Activated CD8-positive, alpha-beta memory T cell treated with anti-CD3 and anti-CD28 coated beads for 36 hours (primary cell): ENCODE results near the gene FAM219A. TPM values are rescaled to one million over a fixed set of nuclear protein-coding genes. Genes with fewer than 3 reads are reported as not detected.

Source experiments
- CTCF ChIA-PET: fragments of 350-600 bp; sonication (Branson Sonifier 250); formaldehyde crosslinking; loops from one replicate; lab custom pipeline; 2021; ENCODE audit warnings: antibody characterized with exemption; lab: Charles Lee
- POLR2A ChIA-PET: fragments of 350-600 bp; sonication (Branson Sonifier 250); formaldehyde crosslinking; loops from one replicate; lab custom pipeline; 2021; ENCODE audit warnings: antibody characterized with exemption; lab: Charles Lee
- total RNA-seq, 2 experiments: library from RNA; stranded (reverse); gene quantifications; one replicate each; pipeline ENCODE4 v1.2.3, GENCODE V29; 2021

The FAM219A gene, protein sequence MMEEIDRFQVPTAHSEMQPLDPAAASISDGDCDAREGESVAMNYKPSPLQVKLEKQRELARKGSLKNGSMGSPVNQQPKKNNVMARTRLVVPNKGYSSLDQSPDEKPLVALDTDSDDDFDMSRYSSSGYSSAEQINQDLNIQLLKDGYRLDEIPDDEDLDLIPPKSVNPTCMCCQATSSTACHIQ
- total RNA-seq = 1 to 10 TPM; 8.4 to 8.7 TPM

DNA sequence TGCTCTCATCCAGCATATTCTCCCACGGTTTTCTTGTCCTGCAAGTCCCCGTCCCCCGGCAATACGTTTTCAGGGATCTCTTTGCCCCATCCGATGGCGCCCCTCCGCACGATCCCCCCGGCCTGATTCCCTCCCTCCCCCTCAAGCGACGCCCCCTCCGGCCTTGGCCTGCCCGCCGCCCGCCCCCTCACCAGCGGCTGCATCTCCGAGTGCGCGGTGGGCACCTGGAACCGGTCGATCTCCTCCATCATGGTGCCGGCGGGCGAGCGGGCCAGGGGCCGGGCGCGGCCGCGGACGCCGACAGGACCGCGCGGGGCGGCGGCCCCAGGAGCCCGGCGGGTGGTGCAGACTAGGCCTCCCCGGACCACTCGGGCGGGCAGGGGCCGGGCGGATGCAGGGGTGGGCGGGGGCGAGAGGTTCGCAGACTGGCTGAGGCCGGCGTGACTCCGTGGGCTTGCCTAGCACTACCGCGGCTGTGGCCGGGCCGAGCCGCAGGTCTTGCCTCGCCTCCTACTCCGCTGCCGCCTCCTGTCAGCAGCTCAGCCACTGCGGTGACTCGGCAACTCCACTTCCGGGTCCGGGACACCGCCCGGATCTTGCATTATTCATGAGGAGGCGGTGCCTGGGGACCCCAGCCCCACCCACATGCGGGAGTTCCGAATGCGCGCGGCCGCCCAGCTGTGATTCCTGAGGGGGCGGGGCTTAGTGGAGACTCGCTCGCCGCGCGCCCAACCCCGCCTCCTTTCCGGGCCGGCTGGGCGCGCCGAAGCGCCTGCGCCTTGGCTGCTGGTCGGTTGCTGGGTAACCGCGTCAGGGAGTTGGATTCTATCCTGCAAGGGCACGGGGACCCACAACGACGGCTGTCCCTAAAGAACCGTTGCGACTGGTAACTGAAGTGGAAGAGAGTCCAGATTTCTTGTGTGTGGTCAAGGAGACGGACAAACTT, at the start of gene FAM219A, which contains the start of gene DNAI1:
Gene FAM219A, minus strand, starts transcription at position 558 of the 946 bp plus-strand sequence. Its CDS starts 307 bp downstream, at position 251.
Gene DNAI1, plus strand, starts transcription at position 793 of the 946 bp plus-strand sequence. CDS start 201 bp downstream, outside the sequence.
- ChIA-PET POLR2A (interaction anchor here (0.6 kb wide), 1 partner anchor 640 kb away, joined by 11 read pairs; no protein-coding TSS in a partner anchor), CTCF (interaction anchor here (1.3 kb wide), 1 partner anchor 79 kb away, joined by 3 read pairs; no protein-coding TSS in a partner anchor)

DNA sequence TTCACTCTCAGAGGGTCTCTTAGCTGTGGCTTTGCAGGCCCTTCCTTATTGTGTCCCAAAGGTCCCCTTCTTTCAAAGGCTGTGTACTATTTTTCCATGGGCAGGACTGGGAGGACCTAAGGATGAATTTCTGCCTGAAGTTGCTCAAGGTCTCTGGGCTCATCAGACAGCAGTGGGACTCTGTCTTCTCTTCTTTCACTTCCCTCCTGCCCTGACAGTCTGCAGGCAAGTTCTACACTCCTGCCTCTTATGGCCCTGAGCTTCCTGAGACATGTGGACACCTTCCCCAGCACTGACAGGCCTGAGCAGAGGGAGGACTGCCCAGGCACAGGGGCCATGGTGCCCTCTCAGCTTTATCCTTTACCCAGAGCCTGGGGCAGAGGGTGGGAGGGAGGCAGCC, 49.6 kb upstream of the FAM219A start:
- ChIA-PET POLR2A (no interaction called here), CTCF (no interaction called here)

DNA sequence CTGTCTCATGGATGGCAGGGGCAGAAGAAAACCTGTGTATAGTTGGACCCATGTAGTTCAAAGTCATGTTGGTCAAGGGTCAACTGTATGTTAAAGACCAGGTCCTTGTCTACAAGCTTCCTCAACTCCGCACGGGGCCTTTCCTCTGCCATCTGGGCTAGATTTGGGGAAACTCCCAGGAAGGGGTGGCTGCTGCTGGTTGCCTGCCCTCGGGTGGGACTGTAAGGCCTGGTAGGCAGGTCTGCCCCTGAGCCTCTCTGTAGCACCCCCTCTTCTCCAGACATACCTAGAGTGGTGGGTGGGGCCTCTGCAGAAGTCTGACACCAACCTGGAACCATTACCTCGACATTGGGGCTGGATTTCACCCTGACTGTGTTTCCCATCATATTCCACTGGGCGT, 49.2 kb upstream of the FAM219A start:
- POLR2A ChIA-PET = no interaction called here
- CTCF ChIA-PET = interaction anchor here (1.5 kb wide), 1 partner anchor 104 kb away, joined by 3 read pairs; no protein-coding TSS in a partner anchor

DNA sequence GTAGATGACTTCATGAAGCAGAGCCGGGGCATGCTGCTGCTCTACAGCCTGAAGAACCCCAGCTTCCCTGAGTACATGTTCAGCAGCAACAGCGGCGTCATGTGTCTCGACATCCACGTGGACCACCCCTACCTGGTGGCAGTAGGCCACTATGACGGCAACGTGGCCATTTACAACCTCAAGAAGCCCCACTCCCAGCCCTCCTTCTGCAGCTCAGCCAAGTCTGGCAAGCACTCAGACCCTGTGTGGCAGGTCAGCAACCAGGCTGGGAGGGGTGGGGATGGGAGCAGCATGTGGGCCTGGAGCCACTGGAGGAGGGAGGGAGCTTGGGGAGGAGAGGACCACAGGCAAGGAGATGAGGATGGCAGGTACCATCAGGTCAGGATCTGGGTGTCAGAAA, 48.3 kb upstream of the FAM219A start:
- POLR2A ChIA-PET = no interaction called here
- CTCF ChIA-PET = interaction anchor here (1.5 kb wide), 1 partner anchor 103 kb away, joined by 3 read pairs; no protein-coding TSS in a partner anchor

DNA sequence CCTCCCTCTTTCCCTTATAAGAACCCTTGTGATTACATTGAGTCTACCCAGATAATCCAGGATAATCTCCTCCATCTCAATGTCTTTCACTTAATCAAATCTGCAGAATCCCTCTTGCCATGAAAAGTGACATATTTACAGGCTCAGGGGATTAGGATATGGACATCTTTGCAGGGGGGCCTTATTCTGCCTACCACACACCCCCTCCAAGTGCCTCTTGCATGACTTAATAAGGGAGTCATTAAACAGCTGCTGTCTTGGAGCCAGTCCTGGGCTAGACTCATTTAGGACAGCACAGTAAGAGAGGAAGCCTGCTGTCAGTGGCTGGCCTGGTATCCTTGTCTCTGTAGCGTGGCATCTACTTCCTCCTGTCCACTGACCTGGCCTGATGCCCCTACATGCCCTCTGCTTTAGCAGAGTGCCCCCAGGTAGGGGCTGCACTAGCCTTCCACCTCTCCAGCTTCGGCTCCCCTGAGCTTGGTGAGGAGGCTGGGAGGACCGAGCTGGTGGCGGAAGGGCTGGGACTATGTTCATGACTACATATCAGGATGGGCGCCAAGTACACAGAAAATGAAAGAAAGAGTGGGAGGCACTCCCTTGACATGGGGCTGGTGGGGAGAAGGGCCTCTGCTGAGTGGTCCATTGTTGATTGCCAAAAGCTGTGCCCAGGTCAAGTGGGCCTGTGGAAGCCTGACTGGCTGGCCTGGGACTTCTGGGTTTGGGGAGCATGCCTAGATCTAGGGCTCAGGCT, 47.2 kb upstream of the FAM219A start:
- CTCF ChIA-PET = interaction anchor here (0.7 kb wide), 1 partner anchor 43 kb away, joined by 3 read pairs; no protein-coding TSS in a partner anchor
- POLR2A ChIA-PET = no interaction called here

DNA sequence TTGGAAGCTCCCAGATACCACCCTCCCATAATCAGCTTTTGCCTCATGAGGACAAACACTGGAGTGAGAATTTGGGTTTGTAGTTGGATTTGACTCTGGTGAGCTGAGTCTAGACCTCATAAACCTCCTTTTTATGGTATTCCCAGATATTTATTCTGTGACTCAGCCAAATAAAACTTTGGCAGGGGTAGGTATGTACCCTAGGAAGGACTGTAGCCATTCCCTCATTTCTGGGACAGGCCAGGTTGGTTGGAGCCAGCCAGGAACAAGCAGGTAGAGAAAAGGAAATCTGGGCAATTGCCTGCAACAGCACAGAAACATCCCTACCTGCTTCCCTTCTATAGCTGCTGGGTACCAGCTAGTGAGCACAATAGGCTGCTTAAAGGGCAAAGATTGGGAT, 45.0 kb upstream of the FAM219A start:
- ChIA-PET CTCF (interaction anchor here (0.9 to 2.0 kb wide), 3 partner anchors 40 to 100 kb away, joined by 3 to 7 read pairs (median 4); no protein-coding TSS in a partner anchor), POLR2A (no interaction called here)

DNA sequence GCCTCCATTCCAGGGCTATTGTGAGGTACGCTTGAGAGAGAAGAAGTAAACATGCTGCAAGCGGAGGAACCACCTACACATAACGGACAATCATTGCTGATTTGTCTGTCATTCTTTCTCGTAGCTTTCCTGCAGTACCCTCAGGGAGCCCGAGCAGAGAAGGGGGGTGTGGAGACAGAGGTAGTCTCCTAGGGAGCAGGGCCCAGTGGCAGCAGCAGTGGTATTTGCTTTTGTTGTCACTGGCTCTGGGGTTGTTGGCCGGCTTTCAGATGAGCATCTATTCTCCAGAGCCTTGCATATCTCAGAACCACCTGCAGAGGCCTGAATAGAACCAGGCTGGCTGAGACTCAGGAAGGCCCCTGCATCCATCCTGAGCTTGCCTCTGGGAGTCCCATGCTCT, 44.5 kb upstream of the FAM219A start:
- POLR2A ChIA-PET = no interaction called here

DNA sequence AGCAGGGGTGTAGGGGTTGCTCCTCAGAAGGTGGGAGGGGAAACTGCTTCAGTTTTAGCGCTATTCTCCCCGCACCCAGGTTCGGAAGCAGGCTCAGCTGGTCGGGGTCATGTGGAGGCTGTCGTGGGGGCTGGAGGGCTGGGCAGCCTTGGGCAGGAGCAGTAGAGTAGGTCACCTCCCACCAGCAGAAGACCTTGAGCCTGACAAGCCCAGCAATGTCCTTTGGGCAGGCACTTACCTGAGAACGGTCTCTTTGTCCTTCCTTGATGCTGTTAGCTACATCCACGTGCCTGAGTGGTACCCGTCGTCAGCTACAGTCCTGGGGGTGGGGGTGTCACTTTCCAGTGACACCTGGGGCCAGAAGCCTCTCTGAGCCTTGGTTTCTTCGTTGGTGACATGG, 44.1 kb upstream of the FAM219A start:
- CTCF ChIA-PET = interaction anchor here (1.2 to 2.9 kb wide), 3 partner anchors 14 to 98 kb away, joined by 3 to 21 read pairs (median 5); no protein-coding TSS in a partner anchor

More for the DNA sequence above, 44.5 kb upstream of the FAM219A start:
- CTCF ChIA-PET = interaction anchor here (1.0 to 2.0 kb wide), 4 partner anchors 15 to 99 kb away, joined by 3 to 7 read pairs (median 4); no protein-coding TSS in a partner anchor

DNA sequence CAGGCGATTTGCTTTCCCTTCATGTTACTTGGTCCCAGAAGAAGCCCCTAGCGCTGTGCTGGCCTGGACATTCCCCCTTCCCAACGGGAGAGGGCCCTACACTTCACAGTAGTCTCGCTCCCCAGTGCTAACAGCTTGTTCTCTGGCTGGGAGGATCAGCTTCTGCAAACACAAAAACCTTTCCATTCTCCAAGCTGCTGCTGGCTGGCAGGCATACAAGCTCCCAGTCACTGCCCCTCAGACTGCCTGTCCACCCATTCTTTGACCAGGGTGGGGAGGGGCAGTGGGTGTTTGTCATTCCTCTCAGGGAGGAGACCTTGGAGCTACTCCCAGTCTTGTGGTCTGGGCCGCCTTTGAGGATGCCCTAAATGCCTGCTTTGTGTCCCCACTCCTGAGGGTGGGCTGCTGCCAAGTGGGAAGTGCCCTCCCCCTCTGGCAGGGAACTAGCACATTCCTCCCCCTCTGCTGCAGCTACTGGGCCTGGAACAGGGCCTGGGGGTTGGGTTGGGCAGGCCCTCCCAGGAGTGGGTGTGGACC, 43.6 kb upstream of the FAM219A start:
- POLR2A ChIA-PET = interaction anchor here (0.6 kb wide), 1 partner anchor 52 kb away, joined by 9 read pairs; no protein-coding TSS in a partner anchor

More for the DNA sequence above, 44.1 kb upstream of the FAM219A start:
- POLR2A ChIA-PET = no interaction called here

DNA sequence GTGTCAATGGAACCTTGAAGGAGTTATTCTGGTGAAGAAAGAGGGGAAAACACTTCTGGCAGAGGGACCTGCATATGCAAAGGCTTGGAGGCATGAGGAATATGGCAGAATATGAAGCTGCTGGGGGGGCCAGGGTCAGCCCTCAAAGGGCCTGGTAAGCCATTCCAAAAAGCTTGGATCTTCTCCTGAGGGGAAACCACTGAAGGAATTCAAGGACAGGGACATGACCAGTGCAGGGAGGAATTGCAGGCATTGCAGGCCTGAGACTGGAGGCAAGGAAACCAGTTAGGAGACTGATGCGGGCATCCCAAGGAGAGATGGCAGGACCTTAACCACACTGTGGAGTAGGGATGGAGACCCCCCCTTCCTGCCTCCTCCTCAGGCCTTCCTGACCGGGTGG, 43.0 kb upstream of the FAM219A start:
- ChIA-PET POLR2A (interaction anchor here (0.6 kb wide), 1 partner anchor 52 kb away, joined by 9 read pairs; no protein-coding TSS in a partner anchor), CTCF (interaction anchor here (0.9 to 2.9 kb wide), 10 partner anchors 10 to 97 kb away, joined by 3 to 21 read pairs (median 4); no protein-coding TSS in a partner anchor)

More for the DNA sequence above, 43.6 kb upstream of the FAM219A start:
- CTCF ChIA-PET = interaction anchor here (1.2 to 2.9 kb wide), 4 partner anchors 14 to 98 kb away, joined by 3 to 21 read pairs (median 6); no protein-coding TSS in a partner anchor

DNA sequence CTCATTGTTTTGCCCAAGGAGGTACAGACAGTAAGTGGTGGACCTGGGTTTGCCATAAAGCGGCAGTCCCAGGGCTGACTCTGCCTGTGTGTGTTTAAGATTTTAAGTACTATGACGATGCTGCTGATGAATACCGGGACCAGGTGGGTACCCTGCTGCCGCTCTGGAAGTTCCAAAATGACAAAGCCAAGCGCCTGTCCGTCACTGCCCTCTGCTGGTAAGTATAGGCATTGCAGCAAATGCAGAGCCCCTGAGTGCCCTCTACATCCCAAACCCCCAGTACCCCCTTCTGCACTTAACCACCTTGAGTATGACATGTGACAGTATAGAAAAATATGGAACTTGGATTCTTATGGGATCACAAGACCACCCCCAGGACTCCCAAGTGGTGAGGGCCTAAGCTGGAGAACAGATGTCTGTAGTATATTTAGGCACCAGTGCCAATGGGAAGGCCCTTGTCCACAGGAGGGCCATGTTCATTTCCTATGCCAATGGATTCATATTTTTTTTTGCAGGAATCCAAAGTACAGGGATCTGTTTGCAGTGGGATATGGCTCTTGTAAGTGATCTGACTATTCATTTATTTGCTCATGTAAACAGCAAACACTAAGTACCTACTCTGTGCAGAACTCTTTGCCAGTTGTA, 42.4 kb upstream of the FAM219A start:
- ChIA-PET POLR2A (no interaction called here), CTCF (interaction anchor here (0.9 to 2.9 kb wide), 11 partner anchors 9 to 96 kb away, joined by 3 to 21 read pairs (median 4); no protein-coding TSS in a partner anchor)

DNA sequence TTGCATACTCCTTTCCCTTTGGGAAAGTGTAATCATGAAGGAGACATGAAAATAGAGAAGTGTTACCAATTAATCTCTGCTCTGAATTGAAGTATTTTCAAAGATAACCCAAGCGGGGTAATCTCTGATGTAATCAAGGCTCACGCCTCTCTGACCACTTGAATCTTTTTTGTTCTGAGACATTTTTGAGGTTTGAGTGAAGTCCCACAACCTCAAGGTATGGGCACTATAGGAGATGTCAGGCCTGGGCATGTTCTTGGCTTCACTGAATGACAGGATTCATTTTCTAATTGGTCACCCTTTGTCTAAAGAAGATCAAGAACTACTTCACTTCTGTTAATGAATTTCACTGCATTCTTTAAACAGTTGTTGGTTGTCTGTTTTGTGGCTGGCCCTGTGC, 40.7 kb upstream of the FAM219A start:
- ChIA-PET CTCF (no interaction called here), POLR2A (no interaction called here)

DNA sequence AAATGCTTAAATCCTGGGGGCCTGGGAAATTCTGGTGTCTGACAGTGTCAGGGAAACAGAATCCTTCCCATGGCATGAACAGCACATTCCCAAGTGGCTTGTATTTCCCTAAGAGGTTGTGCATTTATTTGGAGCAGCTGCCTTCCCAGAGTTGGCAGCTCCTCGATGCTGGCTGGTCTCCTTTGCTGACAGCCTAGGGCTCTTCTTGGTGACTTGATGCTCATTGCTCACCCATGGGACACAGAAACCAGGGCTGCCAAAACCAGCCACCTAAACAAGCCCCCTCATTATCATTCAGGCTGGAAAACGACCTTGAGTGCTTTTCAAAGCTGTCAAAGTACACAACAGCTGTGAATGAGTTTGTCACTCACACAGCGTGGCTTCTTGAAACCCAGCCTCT, 40.2 kb upstream of the FAM219A start:
- POLR2A ChIA-PET = no interaction called here
- CTCF ChIA-PET = no interaction called here

DNA sequence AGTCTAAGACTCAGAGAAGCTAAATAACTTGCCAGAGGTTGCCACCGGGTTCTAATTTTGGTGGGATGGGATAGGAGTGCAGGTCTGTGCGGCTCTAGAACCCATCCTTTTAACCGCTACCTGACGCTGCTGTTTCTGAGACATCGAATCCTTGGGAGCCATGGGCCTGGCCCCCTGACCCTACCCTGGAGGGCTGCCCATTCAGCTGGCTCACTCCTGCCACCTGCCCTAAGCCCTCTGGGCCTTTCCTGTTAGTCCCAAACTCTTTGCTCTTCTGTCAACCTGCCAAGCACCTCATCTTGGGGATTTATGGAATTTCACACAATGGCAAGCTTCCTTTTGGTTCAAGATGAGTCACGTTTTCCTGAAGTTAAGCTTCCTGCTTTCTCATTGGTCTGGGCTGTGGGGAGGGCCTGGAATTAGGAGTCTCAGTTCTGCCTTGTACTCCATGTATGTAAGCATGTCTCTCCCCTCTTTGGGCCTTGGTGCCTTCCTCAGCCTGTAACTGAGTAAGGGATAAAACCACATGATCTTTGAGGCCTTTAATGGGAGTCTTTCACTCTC, 37.9 kb upstream of the FAM219A start:
- CTCF ChIA-PET = interaction anchor here (0.7 to 1.4 kb wide), 4 partner anchors 60 to 184 kb away, joined by 3 to 4 read pairs (median 3); no protein-coding TSS in a partner anchor
- POLR2A ChIA-PET = no interaction called here

DNA sequence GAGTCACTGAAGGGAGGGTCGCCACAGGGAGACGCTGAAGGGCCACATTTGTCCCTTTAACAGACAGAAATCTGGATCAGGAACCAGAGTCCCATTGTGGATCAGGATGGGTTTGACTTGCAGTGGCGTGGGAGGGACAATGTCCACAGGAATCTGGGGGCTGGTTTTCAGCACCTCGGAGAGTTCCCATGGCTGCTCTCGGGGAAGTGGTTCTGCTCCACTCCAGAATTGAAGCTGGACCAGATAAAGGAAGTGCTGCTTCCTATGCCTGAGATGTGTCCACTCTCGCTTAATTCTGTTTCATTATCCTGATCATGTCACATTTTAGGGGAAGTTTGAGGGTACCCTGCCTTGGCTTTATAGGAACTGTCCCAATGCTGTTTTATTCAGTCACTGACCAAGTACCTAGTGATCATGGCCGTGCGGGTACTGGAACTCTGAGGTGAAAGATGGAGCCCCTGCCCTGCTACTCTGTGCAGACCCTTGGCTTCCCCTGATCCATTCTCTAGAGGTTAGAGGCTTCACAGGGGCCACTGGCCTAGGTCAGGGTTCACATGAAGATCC, 35.7 kb upstream of the FAM219A start:
- ChIA-PET POLR2A (no interaction called here), CTCF (no interaction called here)

DNA sequence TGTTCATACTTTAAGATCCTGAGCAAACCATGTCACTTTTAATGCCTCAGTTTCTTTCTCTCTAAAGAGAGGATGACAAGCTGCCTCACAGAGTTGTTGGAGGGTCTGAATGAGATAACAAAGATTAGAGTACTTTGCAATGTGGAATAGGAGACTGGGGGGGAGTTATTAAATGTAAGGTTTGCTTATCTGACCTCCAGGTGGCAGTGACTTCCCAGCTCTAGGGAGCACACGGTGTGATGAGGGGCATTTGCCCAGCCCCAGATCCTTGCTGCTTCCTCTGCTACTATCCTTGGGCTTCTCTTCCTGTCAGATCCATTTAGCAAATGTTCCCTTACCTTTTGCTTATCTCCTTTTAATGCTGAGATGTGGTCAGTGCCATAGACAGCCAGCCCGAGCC, 33.7 kb upstream of the FAM219A start:
- ChIA-PET CTCF (interaction anchor here (1.3 kb wide), 1 partner anchor 9 kb away, joined by 3 read pairs; no protein-coding TSS in a partner anchor), POLR2A (no interaction called here)

DNA sequence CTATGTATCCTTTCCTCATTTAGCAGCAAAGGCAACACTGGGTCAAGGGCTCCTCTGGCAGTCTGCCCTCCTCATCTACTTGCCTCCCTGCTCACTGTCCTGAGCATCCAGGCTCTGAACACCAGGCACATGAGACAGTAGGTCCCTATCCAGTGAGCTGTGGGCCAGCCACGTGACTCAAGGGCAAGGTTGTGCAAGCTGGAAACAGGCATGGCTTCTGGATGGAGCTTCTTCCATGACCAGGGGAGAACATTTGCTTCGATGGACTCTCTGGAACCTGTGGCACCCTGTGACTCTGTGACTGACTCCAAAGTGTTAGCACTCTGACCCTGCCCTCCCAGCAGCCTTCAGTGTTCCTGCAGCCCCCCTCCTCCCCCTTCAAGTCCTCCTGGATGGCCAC, 33.2 kb upstream of the FAM219A start:
- POLR2A ChIA-PET = no interaction called here
- CTCF ChIA-PET = interaction anchor here (1.3 kb wide), 1 partner anchor 10 kb away, joined by 3 read pairs; no protein-coding TSS in a partner anchor
